A549 (cell line): ENCODE results near the gene TUT1.
"Not testable (repeated sequence)": the region's sequence is repeated elsewhere in the genome, so short reads cannot be mapped to it uniquely, and the experiment has no call there.

Experiments used
- CEBPB ChIP-seq, 2 experiments: fragments of >200 bp in 1 of 2; sonication (Bioruptor Twin) in 1 of 2; formaldehyde crosslinking in 1 of 2; IDR thresholded peaks; 2 replicates each; pipeline ENCODE4 v1.6.1; 2012 to 2016
- EP300 ChIP-seq, 2 experiments: fragments of >200 bp; sonication (Bioruptor Twin); formaldehyde crosslinking; IDR thresholded peaks; 2 replicates in 1 of 2; 3 replicates in 1 of 2; pipeline ENCODE4 v1.6.1; 2016 to 2017
- ESRRA ChIP-seq: fragments of 150-350 bp; IDR thresholded peaks from 2 replicates; pipeline ENCODE4 v1.6.1; 2014; ENCODE audit warnings: mild to moderate bottlenecking, low read length, borderline replicate concordance
- MAX ChIP-seq: IDR thresholded peaks from 2 replicates; pipeline ENCODE4 v1.6.1; 2012
- POLR2A ChIP-seq: IDR thresholded peaks from 2 replicates; pipeline ENCODE4 v1.6.1; 2012; ENCODE audit warnings: mild to moderate bottlenecking, low read length
- SMC3 ChIP-seq: fragments of >200 bp; sonication (Bioruptor Twin); formaldehyde crosslinking; IDR thresholded peaks from 3 replicates; pipeline ENCODE4 v1.6.1; 2018; ENCODE audit warnings: inconsistent platforms

GRCh38 chr11:62550478-62550877, 40.8 kb downstream of the TUT1 start:
- TF ChIP-seq CEBPB (IDR thresholded peaks at IDR 0.05); ESRRA; MAX; EP300 (IDR thresholded peaks at IDR 0.05); SMC3; POLR2A: not testable (repeated sequence)
